IPS-20b (cell line): ENCODE data around the gene TTN.
A peak's percentile ranks its signal among the peaks of the same experiment; 100 is the strongest.
"Not testable (repeated sequence)": the region's sequence is repeated elsewhere in the genome, so short reads cannot be mapped to it uniquely, and the experiment has no call there.

Experiments
- H3K27ac ChIP-seq: one replicate; pipeline ENCODE4 v1.5.1; 2013; ENCODE audit warnings: low read length
- H3K27me3 ChIP-seq: 2 replicates; pipeline ENCODE4 v1.6.1; 2013; ENCODE audit warnings: mild to moderate bottlenecking, low read length, inconsistent platforms; ENCODE audit not compliant: insufficient read depth
- H3K36me3 ChIP-seq: 2 replicates; pipeline ENCODE4 v1.6.1; 2013; ENCODE audit warnings: low read depth, mild to moderate bottlenecking, inconsistent platforms, low read length, moderate library complexity; ENCODE audit not compliant: insufficient read depth
- H3K4me1 ChIP-seq: 2 replicates; pipeline ENCODE4 v1.6.1; 2013; ENCODE audit warnings: mild to moderate bottlenecking, control low read depth, inconsistent platforms, low read length, moderate library complexity; ENCODE audit not compliant: insufficient read depth
- H3K4me3 ChIP-seq: 2 replicates; pipeline ENCODE4 v1.5.1; 2013; ENCODE audit warnings: mild to moderate bottlenecking, low read length, inconsistent platforms
- H3K9ac ChIP-seq: 2 replicates; pipeline ENCODE4 v1.6.1; 2013; ENCODE audit warnings: low read depth, mild to moderate bottlenecking, inconsistent platforms, low read length, moderate library complexity
- H3K9me3 ChIP-seq: 2 replicates; pipeline ENCODE4 v1.6.1; 2013; ENCODE audit warnings: mild to moderate bottlenecking, low read depth, low read length, inconsistent platforms; ENCODE audit not compliant: insufficient read depth

Gene TTN

DNA sequence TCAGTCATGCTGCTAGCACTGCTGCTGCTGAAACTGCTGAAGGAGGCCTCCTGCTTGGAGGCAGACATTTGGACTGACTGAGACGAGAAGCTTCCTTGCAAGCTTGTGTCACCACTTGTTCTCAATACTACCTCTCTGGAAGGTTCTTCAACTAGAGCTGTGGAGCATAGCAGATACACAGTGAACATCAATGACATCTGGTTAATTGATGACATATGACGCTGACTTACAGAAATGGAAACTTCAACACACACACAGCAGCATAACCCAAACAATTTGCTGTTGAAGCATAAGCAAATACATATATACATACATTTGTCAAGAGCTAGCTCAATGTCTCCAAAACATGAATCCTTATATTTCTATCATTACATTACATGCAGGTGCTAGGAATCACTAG, 279.6 kb downstream of the TTN start:
- Histone ChIP-seq H3K36me3 (peaks cover 15% of the 10 kb centered on the region; the same call in 1 of the 2 replicates), H3K27me3 (no peaks in the 10 kb centered on the region), H3K27ac (no peak overlapping the region), H3K4me1 (no peaks in the 10 kb centered on the region), H3K4me3 (no peak overlapping the region), H3K9ac (no peak overlapping the region), H3K9me3 (no peaks in the 10 kb centered on the region)

DNA sequence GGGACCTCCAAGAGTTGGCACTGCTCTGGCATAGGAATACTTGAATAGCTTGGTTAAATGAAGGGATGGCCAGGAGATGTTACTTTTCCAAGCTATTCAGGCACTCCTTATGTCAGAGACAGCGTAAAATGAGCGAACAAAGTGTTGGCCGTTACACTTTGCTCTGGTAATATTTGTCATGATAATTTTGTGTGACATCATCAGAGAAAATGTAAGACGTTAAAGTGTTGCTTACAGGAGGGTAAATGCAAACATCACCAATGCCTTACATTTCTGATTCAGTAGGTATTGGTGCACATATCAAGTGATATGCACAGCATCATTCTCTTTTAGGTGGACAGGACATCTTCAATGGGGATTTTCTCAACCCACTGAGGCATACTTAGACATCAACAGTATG, 281.0 kb downstream of the TTN start:
- Histone ChIP-seq H3K27ac (no peak overlapping the region), H3K36me3 (peaks cover 2% of the 10 kb centered on the region; the same call in 1 of the 2 replicates), H3K9ac (no peak overlapping the region), H3K4me1 (no peaks in the 10 kb centered on the region), H3K9me3 (no peaks in the 10 kb centered on the region), H3K4me3 (no peak overlapping the region), H3K27me3 (no peaks in the 10 kb centered on the region)

DNA sequence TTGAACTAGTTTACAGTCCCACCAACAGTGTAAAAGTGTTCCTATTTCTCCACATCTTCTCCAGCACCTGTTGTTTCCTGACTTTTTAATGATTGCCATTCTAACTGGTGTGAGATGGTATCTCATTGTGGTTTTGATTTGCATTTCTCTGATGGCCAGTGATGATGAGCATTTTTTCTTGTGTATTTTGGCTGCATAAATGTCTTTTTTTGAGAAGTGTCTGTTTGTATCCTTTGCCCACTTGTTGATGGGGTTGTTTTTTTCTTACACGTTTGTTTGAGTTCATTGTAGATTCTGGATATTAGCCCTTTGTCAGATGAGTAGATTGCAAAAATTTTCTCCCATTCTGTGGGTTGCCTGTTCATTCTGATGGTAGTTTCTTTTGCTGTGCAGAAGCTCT, 281.8 kb downstream of the TTN start:
- H3K27ac ChIP-seq, H3K9ac ChIP-seq, H3K4me1 ChIP-seq, H3K9me3 ChIP-seq, H3K4me3 ChIP-seq, H3K27me3 ChIP-seq, H3K36me3 ChIP-seq: not testable (repeated sequence)

DNA sequence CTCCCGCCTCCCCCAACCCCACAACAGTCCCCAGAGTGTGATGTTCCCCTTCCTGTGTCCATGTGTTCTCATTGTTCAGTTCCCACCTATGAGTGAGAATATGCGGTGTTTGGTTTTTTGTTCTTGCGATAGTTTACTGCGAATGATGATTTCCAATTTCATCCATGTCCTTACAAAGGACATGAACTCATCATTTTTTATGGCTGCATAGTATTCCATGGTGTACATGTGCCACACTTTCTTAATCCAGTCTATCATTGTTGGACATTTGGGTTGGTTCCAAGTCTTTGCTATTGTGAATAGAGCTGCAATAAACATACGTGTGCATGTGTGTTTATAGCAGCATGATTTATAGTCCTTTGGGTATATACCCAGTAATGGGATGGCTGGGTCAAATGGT, 282.2 kb downstream of the TTN start:
- H3K36me3 ChIP-seq, H3K4me1 ChIP-seq, H3K27ac ChIP-seq, H3K9ac ChIP-seq, H3K9me3 ChIP-seq, H3K27me3 ChIP-seq, H3K4me3 ChIP-seq: not testable (repeated sequence)

DNA sequence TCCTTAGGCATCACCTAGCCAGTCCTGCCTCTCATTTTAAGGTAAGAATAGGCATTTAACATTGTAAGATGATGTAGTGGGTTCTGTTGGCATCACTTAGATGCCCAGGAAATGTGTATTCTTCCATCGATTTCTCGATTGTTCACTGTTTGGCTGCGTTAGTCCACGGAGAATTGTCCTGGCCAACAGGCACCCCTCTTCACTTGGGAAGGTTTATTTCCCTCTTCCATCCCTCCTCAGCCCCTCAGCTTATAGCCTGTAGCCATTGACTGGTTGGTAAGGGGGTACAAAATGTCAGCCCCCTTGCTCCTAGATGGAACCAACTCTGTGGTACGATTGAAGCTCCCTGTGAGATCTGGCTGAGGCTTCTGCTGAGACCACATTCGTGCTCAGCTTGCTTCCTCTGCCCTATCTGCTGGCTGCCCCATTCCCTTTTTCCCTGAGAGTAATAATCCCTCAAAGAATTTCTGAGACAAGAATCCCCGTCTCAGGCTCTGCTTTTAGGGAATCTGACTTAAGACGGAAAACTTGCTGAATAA, 283.6 kb downstream of the TTN start:
- Histone ChIP-seq H3K27me3 (no peaks in the 10 kb centered on the region), H3K9ac (peak overlapping the region; percentile 83), H3K36me3 (no peaks in the 10 kb centered on the region), H3K4me3 (peak overlapping the region; percentile 83), H3K4me1 (no peaks in the 10 kb centered on the region), H3K9me3 (no peaks in the 10 kb centered on the region), H3K27ac (peak overlapping the region; percentile 4)

DNA sequence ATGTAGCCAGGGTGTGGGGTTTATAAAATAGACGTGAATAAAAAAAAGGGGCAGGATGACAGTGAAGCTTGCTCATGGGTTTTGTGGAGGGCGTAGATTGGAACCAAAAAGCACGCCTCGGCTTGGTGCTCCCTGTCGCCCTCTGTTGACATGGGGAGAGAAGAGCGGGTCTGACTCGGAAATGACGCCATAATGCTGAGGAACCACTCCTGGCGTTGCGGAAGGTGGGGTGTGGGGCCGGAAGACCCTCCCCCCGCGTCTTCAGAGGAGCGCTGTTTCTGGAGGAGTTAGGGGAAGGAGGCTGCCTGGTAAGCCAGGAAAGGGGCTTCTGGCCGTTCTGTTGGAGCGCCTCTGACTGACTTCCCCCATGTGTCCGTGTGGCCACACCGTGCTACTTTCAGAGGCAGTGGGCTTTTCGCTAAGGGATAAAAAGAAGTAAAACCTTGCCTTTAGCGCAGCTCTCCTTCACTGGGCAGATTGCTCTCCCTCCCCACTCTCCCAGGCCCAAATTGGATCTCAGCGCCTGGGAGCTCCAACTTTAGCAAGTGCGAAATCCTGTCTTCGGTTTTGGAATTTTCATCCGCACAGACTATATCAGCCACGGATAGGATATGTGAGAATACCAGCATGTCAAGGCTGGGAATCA, 284.1 kb downstream of the TTN start:
- no peaks in the 10 kb centered on the region for H3K27me3 ChIP-seq
- H3K4me3 ChIP-seq, result peak overlapping the region; percentile 83
- H3K27ac ChIP-seq, result peak overlapping the region; percentile 4
- H3K36me3 ChIP-seq, result no peaks in the 10 kb centered on the region
- H3K9me3 ChIP-seq, result no peaks in the 10 kb centered on the region
- peak overlapping the region; percentile 83 for H3K9ac ChIP-seq
- no peaks in the 10 kb centered on the region for H3K4me1 ChIP-seq

DNA sequence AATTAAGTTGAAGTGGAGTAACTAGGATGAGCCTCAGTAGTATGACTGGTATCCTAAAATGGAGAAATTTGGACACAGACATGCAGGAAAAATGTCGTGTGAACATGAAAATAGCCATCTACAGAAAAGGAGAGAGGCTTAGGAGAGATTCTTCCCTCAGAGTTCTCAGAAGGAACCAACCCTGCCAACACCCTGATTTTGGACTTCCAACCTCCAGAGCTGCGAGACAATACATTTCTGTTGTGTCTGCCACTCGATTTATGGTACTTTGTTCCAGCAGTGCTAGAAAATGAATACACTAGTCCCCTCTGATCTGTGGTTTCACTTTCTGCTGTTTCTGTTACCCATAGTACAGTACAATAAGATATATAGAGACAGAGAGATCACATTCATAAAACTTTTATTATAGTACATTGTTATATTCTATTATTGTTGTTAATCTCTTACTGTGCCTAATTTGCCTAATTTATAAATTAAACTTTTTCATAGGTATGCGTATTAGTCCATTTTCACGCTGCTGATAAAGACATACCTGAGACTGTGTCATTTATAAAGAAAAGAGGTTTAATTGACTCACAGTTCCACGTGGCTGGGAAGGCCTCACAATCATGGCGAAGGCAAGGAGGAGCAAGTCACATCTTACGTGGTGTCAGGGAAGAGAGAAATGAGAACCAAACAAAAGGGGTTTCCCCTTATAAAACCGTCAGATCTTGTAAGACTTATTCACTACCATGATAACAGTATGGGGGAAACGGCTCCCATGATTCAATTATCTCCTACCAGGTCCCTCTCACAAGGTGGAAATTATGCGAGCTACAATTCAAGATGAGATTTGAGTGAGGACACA, 285.7 kb downstream of the TTN start:
- Histone ChIP-seq H3K9me3 (no peaks in the 10 kb centered on the region), H3K9ac (no peak overlapping the region), H3K4me1 (no peaks in the 10 kb centered on the region)

DNA sequence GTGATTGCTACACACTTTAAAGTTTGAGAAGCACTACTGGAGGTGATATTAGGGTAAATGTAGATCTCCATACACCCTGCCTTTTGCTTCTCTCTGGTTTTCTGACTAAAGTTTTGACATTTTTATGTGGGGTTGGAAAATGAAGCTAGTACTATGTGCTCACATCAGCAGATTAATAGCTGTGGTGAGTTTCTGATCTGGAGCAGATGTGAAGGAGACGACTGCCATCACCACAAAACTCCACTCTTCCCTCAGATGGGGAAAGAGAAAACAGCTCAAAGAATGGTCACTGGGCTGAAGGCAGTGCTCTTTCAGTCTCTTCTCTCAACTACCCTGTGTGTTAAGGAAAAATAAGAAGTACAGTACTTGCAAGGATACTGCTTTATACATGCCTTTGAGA, 289.7 kb downstream of the TTN start:
- no peak overlapping the region for H3K4me3 ChIP-seq
- no peaks in the 10 kb centered on the region for H3K36me3 ChIP-seq
- no peaks in the 10 kb centered on the region for H3K4me1 ChIP-seq
- H3K27ac ChIP-seq, result no peak overlapping the region
- H3K9ac ChIP-seq, result no peak overlapping the region
- no peaks in the 10 kb centered on the region for H3K27me3 ChIP-seq
- H3K9me3 ChIP-seq, result no peaks in the 10 kb centered on the region

More for the DNA sequence above, 285.7 kb downstream of the TTN start:
- Histone ChIP-seq H3K36me3 (no peaks in the 10 kb centered on the region), H3K27ac (no peak overlapping the region), H3K27me3 (no peaks in the 10 kb centered on the region), H3K4me3 (no peak overlapping the region)

DNA sequence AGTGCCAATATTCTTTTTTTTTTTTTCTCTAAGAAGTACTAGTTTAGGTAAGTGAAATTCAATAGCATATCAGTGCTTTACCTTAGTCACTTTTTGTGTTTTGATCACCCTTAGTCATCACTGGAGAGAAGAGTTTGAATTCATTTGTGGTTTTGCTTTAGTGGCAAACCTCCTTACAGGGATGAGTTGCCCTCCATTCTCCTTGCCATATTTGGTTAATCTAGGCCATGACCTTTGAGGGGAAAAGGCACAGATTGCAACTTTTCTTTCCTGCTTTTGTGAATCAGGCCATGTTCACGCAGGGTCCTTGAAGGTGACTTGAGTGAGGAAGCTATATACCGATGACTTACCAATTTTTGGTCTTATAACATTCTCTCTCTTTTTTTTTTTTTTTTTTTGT, 292.6 kb downstream of the TTN start:
- H3K4me1 ChIP-seq, result no peaks in the 10 kb centered on the region
- H3K9me3 ChIP-seq, result no peaks in the 10 kb centered on the region

DNA sequence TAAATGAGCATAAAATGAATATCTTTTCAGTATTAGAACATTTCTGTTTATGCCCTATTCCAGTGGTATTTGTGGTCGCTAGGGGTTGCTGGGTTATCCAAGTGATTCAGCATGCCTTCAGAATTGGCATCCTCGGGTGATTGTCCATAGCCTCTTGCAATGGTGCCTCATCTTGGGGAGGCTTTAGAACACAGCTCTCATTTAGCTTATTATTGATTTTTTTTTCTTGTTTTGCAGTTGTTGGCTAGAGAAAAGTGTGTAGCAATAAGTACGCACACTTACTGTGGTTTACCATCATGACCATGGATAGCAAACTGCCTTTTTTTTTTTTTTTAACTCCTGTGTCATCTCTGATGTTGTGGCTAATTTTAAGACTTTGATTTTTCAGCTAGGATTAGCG, 293.3 kb downstream of the TTN start:
- H3K9ac ChIP-seq, result no peak overlapping the region
- no peak overlapping the region for H3K4me3 ChIP-seq
- no peaks in the 10 kb centered on the region for H3K4me1 ChIP-seq
- no peaks in the 10 kb centered on the region for H3K27me3 ChIP-seq
- H3K27ac ChIP-seq, result no peak overlapping the region
- H3K36me3 ChIP-seq, result no peaks in the 10 kb centered on the region
- no peaks in the 10 kb centered on the region for H3K9me3 ChIP-seq

More for the DNA sequence above, 292.6 kb downstream of the TTN start:
- H3K9ac ChIP-seq, result no peak overlapping the region
- H3K4me3 ChIP-seq, result no peak overlapping the region
- H3K36me3 ChIP-seq, result no peaks in the 10 kb centered on the region
- no peak overlapping the region for H3K27ac ChIP-seq
- H3K27me3 ChIP-seq, result no peaks in the 10 kb centered on the region

DNA sequence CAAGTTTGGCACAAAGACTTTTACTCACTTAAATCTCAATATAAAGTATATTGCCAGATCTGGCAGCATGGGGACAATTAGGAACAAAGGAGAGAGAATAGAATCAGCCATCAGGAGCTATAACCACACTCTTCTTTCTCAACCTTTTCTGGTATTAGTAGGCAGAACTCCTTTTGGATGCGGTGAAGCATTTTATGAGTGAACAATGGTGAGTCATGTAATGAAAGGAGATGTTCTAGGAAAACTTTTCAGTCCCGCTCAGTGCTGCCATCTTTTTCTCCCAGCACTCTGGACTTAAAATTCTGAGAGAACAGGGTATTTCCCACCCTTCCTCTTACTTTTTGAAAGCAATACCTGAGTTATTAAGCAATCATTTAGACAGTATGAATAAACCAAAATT, 294.7 kb downstream of the TTN start:
- Histone ChIP-seq H3K4me3 (no peak overlapping the region), H3K9me3 (no peaks in the 10 kb centered on the region), H3K36me3 (no peaks in the 10 kb centered on the region), H3K4me1 (no peaks in the 10 kb centered on the region; the same call in 1 of the 2 replicates), H3K9ac (no peak overlapping the region), H3K27me3 (no peaks in the 10 kb centered on the region), H3K27ac (no peak overlapping the region)

DNA sequence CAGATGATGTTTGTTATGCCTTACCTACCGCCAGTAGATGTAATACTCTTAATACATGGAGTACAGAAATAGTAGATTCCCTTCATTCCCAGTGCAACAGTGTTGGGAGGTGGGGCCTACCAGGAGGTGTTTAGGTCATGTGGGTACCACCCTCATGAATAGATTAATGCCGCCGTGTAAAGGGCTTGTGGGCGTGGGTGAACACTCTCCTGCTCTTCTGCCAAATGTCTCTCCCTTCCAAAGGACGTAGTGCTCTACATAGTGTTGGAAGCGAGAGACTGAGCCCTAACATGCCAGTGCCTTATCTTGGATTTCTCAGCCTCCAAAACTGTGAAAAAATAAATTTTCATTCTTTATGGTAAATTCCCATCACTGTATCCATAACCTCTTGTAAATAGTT, 296.8 kb downstream of the TTN start:
- H3K27me3 ChIP-seq, result no peaks in the 10 kb centered on the region
- H3K9ac ChIP-seq, result no peak overlapping the region
- H3K36me3 ChIP-seq, result no peaks in the 10 kb centered on the region
- H3K4me1 ChIP-seq, result peaks cover 12% of the 10 kb centered on the region; the same call in 1 of the 2 replicates
- H3K27ac ChIP-seq, result no peak overlapping the region
- no peaks in the 10 kb centered on the region for H3K9me3 ChIP-seq
- H3K4me3 ChIP-seq, result no peak overlapping the region
